Measurements from ENCODE around the gene CDK5R2.

DNA sequence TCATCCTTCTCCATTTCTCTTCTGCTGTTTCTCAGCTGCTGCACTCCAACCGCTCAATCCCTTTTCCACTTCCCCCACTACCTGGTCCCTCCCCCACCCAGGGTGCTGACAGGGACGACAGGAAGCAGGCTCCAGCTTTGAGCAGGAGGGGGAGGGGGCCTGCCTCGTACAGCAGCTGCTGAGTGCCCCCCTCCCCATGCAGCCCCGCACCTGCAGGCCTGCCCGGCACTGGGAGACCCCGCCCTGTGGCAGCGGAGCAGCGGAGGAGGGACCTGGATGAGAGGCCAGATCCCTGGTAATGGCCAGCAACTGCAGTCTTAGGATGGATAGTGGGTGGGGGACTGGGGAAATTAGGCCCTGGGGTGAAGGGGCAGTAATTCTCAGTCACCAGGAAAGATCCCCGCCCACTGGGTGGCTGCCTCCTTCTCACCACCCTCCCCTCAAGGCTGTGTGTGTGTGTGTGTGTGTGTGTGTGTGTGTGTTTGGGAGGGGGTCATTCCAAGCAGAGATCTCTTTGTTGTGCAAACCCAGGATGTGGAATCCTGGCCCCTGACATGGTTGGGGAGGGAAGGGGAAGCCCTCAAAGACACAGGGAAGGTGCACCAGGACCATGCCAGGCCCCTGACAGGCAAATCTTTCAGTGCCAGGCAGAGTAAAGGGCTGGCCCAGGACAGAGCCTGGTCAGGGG, 40.6 kb downstream of the CDK5R2 start:
- no peak for TF ChIP-seq EZH2 (IDR thresholded peaks at IDR 0.05; ENCODE audit: insufficient read depth, poor library complexity, severe bottlenecking)
- TF ChIP-seq EZH2phosphoT487 (IDR thresholded peaks at IDR 0.05; ENCODE audit: insufficient read depth, low read depth): no peak

All from GM23248 (cell line).